ENCODE data around the gene PCGF6.
"Not testable (repeated sequence)": the region's sequence is repeated elsewhere in the genome, so short reads cannot be mapped to it uniquely, and the experiment has no call there.

The PCGF6 gene

DNA sequence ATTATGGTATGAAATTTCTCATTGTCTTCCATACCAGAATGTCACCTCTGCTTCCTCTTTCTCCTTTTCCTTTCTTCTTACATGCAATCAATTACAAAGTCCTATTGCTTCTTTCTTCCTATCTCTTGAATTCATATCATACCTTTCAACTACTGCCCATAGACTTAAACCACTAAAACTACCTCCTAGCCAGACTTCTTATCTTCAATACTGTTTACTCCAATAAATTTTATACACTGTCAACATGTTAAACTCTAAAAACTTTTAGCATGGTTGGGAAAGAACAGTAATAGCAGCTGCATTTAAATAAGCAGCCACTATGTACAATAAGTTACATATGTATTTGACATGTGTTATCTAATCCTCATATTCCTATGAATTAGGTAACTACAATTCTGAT lies 34.9 kb downstream of the PCGF6 start:
- DNase-seq (ENCODE audit: low read depth in 1 of 2, low spot score in 1 of 2) = no peak

DNA sequence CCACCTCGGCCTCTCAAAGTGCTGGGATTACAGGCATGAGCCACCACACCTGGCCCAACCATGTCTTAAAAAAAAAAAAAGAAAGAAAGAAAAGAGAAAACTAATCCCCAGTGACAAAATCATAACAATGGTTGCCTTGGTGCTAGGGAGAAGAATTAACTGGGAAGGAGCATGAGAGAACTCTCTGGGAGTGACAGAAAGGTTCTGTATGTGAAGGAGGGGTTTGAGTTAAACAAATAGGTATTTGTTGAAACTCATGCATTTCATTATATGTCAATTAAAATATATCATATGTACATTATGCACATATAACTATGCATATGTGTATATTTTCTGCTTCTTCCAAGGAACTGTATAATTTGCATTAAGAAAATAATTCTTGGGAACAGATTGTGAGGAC lies 40.7 kb downstream of the PCGF6 start:
- no peak for DNase-seq (ENCODE audit: low read depth in 1 of 2, low spot score in 1 of 2)

DNA sequence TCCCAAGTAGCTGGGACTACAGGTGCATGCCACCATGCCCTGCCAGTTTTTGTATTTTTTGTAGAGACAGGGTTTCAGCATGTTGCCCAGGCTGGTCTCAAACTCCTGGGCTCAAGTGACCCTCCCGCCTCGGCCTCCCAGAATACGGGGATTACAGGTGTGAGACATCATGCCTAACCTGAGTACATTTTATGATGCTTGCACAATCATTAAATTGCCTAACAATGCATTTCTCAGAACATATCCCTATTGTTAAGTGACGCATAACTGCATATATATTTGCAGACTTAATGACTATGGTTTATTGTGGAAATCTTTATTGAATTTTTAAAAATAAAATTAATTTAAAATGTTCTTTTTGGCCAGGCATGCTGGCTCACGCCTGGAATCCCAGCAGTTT lies 43.3 kb downstream of the PCGF6 start:
- no peak for DNase-seq (ENCODE audit: low read depth in 1 of 2, low spot score in 1 of 2)

DNA sequence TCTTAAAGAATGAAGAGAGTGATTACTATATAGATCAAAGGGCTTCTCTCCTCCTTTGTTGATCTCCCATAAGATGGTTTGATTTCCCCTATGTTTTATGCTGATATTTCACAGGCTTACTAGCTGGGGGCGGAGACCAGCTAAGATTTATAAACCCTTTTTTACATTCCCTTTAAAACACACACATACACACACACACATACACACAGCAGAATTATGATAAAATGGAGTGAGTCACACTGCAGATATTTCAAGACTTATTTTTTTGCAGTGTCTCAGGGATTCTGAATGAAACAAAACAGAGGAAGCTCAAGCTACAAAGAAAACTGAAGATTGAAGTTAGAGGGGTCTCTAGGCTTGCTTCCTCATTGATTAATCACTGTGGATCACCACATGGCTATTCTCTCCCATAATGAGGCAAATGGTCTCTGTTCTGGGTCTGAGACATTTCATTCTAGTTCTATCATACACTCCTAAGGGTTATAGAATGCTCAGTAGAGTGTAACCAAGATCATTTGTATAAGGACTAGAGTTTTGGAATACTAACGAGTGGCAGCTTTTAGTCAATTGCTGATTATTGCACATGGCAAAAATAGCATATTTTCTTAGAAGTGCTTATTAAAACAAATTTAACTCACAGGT lies 55.4 kb downstream of the PCGF6 start:
- no peak for DNase-seq (ENCODE audit: low read depth in 1 of 2, low spot score in 1 of 2)

DNA sequence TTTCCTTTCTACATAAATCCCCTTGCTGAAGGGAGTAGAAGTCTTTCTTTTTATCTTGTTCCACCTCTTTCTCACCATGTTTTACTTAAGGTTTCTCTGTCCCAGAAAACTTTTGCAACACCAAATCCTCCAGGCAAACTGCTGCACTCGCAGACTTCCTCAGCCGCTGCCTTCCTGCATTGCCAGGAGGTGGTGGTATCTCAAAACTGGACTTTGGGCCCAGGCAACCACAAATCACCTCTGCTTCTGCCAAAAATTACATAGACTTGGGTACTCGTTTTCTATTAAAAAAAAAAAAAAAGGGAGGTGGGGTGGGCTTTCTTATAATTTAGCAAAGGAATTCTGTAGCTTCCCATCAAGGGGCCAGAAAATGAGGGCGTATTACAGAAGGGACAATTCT lies 59.4 kb downstream of the PCGF6 start:
- DNase-seq (ENCODE audit: low read depth in 1 of 2, low spot score in 1 of 2) = no peak

DNA sequence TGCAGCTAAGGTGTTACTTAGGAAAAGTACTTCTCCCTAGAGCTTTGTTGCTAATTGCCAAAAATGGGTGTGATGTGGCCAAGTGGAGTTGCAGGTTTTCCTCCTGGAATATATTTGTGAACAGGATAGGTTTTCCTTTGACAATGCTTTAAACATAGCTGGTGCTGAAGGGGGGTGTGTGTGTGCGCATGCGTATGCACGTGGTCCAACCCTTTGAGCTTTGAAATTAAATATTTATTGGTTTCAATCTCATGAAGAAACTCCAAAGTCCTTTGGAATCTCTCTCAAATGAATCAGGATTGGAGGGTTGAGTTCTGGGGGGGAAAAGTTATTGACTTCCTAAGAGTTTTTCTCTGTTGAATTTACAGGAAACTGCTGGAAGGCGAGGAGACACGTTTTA lies 62.9 kb downstream of the PCGF6 start:
- no peak for DNase-seq (ENCODE audit: low read depth in 1 of 2, low spot score in 1 of 2)

DNA sequence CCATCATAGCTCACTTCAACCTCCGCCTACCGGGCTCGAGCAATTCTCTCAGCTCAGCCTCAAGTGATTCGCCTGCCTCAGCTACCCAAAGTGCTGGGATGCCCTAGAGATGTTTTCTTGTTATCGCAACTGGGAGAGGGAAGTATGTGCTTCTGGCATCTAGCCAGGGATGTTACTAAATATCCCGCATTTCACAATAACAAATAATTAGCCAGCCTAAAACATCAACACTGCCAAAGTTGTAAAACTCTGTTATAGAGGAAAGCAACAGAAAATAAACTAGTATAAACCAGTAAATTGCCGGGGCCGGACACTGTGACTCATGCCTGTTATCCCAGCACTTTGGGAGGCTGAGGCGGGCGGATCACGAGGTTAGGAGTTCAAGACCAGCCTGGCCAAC lies 66.8 kb downstream of the PCGF6 start:
- no peak for DNase-seq (ENCODE audit: low read depth in 1 of 2, low spot score in 1 of 2)

DNA sequence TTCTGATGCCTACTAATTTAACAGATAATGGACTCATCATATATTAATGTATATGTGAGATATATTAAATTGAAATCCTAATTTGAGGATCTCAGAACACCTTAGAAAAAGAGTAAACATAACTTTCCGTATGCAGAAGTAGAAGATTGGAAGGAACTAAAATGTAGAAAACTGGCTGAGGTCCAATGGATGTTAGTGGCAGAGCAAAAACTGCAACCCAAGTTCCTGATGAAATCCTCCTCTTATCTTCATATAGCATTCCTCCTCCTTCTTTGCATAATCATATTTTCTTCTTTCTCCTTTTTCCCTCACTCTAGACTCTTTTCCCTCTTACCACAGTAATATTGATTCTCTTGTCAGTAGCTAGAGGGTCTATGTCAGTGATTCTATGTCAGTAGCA lies 68.0 kb downstream of the PCGF6 start:
- no peak for DNase-seq (ENCODE audit: low read depth in 1 of 2, low spot score in 1 of 2)

DNA sequence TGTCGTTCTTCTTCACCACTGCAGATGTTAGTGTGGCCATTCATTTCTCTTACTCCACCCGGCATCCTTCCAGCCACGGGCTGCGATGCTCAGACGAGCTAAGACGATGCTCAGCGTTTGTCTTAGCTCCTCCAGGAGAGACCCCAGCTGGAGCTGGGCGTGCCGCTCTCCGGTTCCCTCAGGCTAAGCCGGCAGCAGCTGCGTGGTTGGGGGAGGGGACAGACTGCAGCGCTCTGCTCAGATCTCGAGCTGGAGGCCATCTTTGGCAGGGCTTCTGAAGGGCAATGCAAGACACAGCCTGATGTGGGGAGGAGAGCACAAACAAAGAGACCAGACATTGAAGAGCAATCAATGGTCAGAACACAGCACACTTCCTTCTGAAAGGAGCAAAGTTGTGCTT lies 69.2 kb downstream of the PCGF6 start:
- DNase-seq (ENCODE audit: low read depth in 1 of 2, low spot score in 1 of 2) = no peak

DNA sequence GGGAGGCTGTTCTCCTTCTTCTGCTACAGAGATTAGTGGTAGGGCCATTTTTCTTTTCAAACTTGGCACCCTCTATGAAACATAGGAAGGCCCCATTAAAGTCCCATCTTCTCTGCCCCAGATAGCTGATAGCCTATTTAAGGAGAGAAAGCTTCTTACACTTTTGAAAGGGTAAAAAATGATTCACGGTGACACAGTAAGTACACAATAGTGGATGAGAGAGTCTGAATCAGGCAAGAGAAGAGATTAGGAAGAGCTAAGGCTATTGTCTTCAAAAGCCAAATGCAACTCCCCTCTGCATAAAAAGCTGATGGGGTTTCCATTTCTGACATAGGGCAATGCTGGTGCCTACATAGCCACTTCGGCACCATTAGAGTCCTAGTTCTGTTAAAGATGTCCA lies 70.4 kb downstream of the PCGF6 start:
- DNase-seq (ENCODE audit: low read depth in 1 of 2, low spot score in 1 of 2) = no peak

DNA sequence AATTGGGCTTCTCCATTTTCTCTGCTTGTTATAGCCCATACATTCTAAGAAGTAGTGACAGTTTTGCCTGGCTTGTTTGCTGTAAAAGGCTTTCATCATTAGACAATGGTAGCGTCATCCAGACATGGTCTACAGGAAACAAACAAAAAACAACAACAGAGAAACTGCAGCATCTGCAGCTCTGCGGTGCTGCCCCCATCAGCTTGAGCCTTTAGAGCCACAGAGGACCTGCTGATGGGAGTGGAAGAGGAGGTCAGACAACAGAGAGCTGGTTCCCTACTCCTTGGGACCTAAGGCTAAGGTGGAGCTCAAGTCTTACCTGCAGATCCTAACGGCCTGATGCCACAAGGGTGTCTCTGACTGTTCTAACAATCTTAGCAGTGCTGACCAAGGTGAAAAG lies 70.9 kb downstream of the PCGF6 start:
- DNase-seq (ENCODE audit: low read depth in 1 of 2, low spot score in 1 of 2) = no peak

DNA sequence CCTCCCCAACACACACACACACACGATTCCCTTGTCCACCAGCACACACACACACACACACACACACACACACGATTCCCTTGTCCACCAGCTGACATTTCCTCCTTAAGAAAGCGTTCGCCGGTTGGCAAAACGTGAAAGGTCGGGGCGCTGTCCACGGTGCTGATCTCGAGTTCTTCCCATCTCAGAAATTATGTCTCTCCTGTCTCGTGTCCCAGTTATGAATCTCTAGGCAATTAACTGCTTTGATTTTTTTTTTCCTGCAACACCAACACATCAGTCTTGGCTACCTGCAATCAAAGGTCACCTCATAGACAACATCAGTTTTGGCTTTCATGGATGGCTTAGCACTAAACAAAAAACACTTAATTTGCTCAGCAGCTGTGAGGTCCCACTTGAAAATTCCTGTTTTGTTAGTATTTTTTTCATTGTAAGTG lies 72.1 kb downstream of the PCGF6 start:
- DNase-seq (ENCODE audit: low read depth in 1 of 2, low spot score in 1 of 2) = no peak

DNA sequence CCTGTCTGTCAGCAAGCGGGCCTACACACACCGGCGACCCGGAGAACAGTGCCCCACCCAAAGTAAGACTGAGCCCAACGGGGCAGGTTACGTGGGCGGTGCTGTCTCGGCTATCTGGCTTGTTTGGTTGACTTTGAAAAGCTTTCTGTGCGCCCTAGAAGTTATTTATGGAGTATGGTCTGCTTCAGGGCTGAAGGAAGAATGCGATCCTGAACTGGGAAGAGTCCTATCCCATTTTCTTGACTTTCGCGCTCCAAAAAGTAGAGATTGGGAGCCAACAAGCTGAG lies 72.5 kb downstream of the PCGF6 start:
- no peak for DNase-seq (ENCODE audit: low read depth in 1 of 2, low spot score in 1 of 2)

DNA sequence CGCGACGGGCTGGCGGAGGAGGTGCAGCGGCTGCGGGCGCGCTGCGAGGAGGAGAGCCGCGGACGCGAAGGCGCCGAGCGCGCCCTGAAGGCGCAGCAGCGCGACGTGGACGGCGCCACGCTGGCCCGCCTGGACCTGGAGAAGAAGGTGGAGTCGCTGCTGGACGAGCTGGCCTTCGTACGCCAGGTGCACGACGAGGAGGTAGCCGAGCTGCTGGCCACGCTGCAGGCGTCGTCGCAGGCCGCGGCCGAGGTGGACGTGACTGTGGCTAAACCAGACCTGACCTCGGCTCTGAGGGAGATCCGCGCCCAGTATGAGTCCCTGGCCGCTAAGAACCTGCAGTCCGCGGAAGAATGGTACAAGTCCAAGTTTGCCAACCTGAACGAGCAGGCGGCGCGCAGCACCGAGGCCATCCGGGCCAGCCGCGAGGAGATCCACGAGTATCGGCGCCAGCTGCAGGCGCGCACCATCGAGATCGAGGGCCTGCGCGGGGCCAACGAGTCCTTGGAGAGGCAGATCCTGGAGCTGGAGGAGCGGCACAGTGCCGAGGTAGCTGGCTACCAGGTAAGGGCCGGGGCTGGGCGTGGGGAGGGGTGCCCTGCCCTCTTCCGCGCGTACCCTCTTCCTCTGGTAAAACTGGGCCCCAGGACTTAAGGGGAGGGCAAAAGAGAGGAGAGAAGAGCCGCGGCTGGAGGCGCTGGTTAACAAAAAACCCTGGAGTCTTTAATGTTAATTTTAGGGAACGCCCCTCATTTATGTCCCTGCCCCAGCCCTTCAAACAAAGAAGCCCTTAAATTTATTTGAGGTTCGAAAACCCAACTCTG lies 73.0 kb downstream of the PCGF6 start:
- DNase-seq (ENCODE audit: low read depth in 1 of 2, low spot score in 1 of 2) = no peak

DNA sequence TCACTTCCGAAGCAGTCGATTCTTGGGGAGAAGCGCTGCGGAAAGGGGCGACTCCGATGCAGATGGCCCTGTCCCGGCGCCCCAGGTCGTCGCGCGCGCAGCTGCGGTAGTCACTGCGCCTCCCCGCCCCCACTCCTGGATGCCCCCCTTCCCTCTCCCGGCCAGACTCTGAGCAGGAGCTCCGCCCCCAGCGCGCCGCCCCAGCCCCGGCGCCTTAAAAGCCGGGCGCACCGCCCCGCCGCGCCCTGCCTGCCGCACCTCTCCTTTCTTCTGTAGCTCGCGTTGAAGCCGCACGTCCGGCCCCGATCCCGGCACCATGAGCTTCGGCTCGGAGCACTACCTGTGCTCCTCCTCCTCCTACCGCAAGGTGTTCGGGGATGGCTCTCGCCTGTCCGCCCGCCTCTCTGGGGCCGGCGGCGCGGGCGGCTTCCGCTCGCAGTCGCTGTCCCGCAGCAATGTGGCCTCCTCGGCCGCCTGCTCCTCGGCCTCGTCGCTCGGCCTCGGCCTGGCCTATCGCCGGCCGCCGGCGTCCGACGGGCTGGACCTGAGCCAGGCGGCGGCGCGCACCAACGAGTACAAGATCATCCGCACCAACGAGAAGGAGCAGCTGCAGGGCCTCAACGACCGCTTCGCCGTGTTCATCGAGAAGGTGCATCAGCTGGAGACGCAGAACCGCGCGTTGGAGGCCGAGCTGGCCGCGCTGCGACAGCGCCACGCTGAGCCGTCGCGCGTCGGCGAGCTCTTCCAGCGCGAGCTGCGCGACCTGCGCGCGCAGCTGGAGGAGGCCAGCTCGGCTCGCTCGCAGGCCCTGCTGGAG lies 73.8 kb downstream of the PCGF6 start, which contains the start of gene INA:
TSS of gene INA (plus strand) at position 243 of the 817 bp plus-strand sequence. CDS start at position 317, 74 bp downstream.
- DNase-seq (ENCODE audit: low read depth in 1 of 2, low spot score in 1 of 2) = no peak

DNA sequence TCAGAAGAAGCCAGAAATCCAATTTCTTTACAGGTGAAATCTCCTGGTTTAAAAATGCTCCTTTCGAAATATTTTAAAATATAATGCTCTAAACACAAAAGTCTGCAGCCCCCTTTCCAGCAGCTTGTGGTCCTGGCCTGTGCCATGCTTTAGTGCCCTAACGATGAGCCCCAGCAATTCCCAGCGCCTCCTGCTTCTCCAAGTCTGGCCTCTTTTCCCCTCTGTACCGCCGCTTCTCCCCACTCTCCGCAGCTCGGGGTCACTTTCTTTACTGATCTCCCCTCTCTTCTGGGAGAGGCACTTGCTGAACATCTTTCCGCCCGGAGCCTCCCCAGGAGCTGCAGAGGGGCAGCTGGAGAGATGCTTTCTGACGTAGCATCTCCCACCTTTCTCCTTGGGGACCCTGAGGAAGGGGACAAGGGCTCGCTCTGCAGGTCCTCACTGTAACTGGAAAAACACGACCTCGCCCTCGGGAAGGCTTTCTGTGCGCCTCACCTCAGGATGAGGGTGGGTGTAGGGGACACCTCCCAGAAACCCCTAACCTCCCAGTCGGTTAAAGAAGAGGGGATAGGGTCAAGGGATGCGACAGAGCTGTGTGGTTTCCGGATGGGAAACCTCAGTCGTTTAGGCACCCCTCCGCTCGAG lies 74.6 kb downstream of the PCGF6 start:
- DNase-seq (ENCODE audit: low read depth in 1 of 2, low spot score in 1 of 2) = no peak

DNA sequence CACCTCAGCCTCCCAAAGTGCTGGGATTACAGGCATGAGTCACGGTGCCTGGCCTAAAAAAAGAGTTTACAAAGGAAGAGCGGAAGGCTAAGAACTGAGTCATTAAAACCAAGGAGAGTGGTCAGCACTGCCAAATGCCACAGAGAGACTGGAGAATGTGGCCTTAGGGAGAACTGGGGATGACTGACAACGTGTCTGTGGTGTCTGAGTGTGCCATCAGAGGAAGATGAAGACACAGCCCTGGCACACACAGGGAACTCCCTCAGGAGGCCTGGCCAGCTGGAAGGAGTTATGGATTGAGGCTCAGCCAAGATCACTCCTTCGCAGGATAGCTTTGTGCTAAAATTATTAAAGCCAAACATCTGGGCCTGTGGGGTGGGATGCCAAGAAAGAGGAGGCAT lies 77.9 kb downstream of the PCGF6 start:
- no peak for DNase-seq (ENCODE audit: low read depth in 1 of 2, low spot score in 1 of 2)

DNA sequence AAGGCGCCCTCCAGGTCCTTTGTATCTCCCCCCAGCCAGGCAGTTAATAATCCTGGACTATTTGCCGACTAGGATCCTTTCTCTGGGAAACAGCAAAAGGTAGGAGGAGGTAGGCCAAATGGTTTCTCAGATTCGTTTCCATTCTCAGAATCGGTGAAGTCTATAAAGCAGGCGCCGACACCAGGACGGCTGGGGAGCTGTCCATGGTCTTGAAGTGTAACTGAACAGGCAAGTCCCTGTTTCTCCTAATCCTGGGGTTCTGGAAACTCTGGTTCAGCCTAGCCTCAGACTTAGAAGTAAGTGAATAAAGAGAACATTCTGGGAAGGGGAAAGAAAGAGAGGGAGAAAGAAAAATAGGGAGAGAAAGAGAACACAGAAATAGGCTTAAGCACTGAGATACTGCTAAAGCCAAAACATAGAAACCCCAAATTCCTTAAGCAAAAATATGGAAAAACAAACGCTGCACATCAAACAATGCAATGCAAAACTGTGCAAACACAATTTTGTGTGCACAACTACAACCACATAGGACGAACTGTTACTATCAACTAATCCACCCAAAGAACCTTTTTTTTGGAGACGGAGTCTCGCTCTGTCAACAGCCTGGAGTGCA lies 85.1 kb downstream of the PCGF6 start:
- peak in 1 of 2 donors; percentile 21 for DNase-seq (ENCODE audit: low read depth in 1 of 2, low spot score in 1 of 2)

DNA sequence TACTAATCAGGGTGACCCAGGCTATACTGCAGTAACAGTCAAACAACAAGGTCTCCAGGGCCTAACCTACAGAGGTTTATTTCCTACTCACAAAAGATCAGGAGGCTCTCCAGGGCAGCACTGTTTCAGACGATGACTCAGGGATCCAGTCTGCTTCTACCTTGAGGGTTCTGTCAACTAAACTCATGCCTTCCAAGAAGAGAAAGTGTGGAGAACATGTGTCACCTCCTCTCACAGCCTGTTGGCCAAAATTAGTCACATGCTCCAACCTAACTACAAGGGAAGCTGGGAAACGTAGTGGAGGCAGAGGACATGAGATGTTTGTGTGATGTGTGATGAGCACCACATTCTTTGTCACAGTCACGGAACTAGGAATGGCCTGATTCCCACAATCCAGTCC lies 88.7 kb downstream of the PCGF6 start:
- no peak for DNase-seq (ENCODE audit: low read depth in 1 of 2, low spot score in 1 of 2)

DNA sequence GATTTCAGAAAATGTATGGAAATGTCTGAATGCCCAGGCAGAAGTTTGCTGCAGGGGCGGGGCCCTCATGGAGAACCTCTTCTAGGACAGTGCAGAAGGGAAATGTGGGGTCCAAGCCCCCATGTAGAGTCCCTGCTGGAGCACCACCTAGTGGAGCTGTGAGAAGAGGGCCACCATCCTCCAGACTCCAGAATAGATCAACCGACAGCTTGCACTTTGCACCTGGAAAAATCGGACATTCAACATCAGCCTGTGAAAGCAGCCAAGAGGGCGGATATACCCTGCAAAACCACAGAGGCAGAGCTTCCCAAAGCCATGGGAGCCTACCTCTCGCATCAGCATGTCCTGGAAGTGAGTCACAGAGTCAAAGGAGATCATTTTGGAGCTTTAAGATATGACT lies 91.0 kb downstream of the PCGF6 start:
- no peak for DNase-seq (ENCODE audit: low read depth in 1 of 2, low spot score in 1 of 2)

DNA sequence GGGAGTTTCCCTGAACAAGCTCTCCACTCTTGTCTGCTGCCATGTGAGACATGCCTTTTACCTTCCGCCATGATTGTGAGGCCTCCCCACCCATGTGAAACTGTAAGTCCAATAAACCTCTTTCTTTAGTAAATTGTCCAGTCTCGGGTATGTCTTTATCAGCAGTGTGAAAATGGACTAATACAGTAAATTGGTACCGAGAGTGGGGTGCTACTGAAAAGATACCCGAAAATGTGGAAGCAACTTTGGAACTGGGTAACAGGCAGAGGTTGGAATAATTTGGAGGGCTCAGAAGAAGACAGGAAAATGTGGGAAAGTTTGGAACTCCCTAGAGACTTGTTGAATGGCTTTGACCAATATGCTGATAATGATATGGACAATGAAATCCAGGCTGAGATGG lies 92.0 kb downstream of the PCGF6 start:
- not testable (repeated sequence) for DNase-seq (ENCODE audit: low read depth in 1 of 2, low spot score in 1 of 2)
